Liver (tissue), 9 donors: Measurements from ENCODE around the gene ZDHHC11B. TPM values are rescaled to one million over a fixed set of nuclear protein-coding genes. Genes with fewer than 3 reads are reported as not detected.
"Not testable (repeated sequence)": the region's sequence is repeated elsewhere in the genome, so short reads cannot be mapped to it uniquely, and the experiment has no call there.

ENCODE experiments used
- DNase-seq: peaks from one replicate; pipeline ENCODE4 v3.0.0-alpha.2; 2017; ENCODE audit warnings: low spot score
- H3K27ac ChIP-seq, 2 donors: one replicate each; pipeline ENCODE4 v1.7.0; 2013; ENCODE audit warnings: inconsistent platforms in 2 of 2, low read length in 2 of 2, control low read depth in 1 of 2, low read depth in 1 of 2, mild to moderate bottlenecking in 1 of 2
- H3K27me3 ChIP-seq, 4 donors: one replicate each; pipeline versions ENCODE4 v1.6.1 to v1.7.0; 2013; ENCODE audit warnings: low read length in 3 of 4, inconsistent platforms in 1 of 4, mild to moderate bottlenecking in 1 of 4, moderate library complexity in 1 of 4; ENCODE audit not compliant: control insufficient read depth in 4 of 4, insufficient read depth in 4 of 4
- H3K36me3 ChIP-seq, 4 donors: one replicate each; pipeline versions ENCODE4 v1.6.1 to v1.7.0; 2013; ENCODE audit warnings: low read length in 3 of 4, mild to moderate bottlenecking in 3 of 4, low read depth in 1 of 4, moderate library complexity in 1 of 4; ENCODE audit not compliant: control insufficient read depth in 4 of 4, insufficient read depth in 3 of 4
- H3K4me1 ChIP-seq, 4 donors: one replicate each; pipeline versions ENCODE4 v1.6.1 to v1.7.0; 2013; ENCODE audit warnings: low read length in 3 of 4, mild to moderate bottlenecking in 3 of 4, moderate library complexity in 1 of 4; ENCODE audit not compliant: control insufficient read depth in 4 of 4, insufficient read depth in 4 of 4
- H3K4me3 ChIP-seq, 3 donors: one replicate each; pipeline versions ENCODE4 v1.6.1 to v1.7.0; 2013; ENCODE audit warnings: low read length in 3 of 3, control low read depth in 1 of 3, low read depth in 1 of 3, mild to moderate bottlenecking in 1 of 3
- H3K9ac ChIP-seq, 2 donors: one replicate each; pipeline ENCODE4 v1.7.0; 2013; ENCODE audit warnings: low read length in 2 of 2, mild to moderate bottlenecking in 2 of 2, moderate library complexity in 2 of 2, control low read depth in 1 of 2, low read depth in 1 of 2
- H3K9me3 ChIP-seq, 4 donors: one replicate each; pipeline versions ENCODE4 v1.6.1 to v1.7.0; 2013; ENCODE audit warnings: low read length in 3 of 4; ENCODE audit not compliant: control insufficient read depth in 4 of 4
- FOXA2 ChIP-seq: IDR thresholded peaks from 2 replicates; pipeline ENCODE4 v1.6.1; 2016; ENCODE audit warnings: antibody characterized with exemption
- WGBS: extraction: QIAGEN DNeasy Blood & Tissue Kit; methylation state at CpG from one replicate; pipeline ENCODE4 v1.1.7; 2013; 5-methylcytosine and 5-hydroxymethylcytosine counted together
- polyA plus RNA-seq, 2 donors: library from polyadenylated mRNA; stranded (reverse) in 1 of 2; unstranded in 1 of 2; fragments of 200-250 nt in 1 of 2; fragments of >200 nt in 1 of 2; fragmentation: Nextera tagmentation in 1 of 2; extraction: Ambion mirVana in 1 of 2; gene quantifications; one replicate each; pipeline versions ENCODE4 v1.2.1 to v1.2.3, GENCODE V29; 2013 to 2015
- total RNA-seq, 2 donors: library from RNA; depleted of rRNA; stranded (reverse); fragments of >200 nt; gene quantifications; one replicate each; pipeline ENCODE4 v1.2.3, GENCODE V29; 2014
- donor health status: healthy.
- donor health status: healthy.
- donor health status: healthy.
- donor health status: healthy.
- donor health status: healthy.

The ZDHHC11B gene
- total and polyA plus RNA-seq, 4 donors = 0.37 to 2.1 (median 0.62) TPM

GRCh38 chr5:746258-746761 lies 38.2 kb downstream of the ZDHHC11B start:
- H3K4me1 ChIP-seq = no peaks in the 10 kb centered on the region

GRCh38 chr5:745272-746142 lies 39.0 kb downstream of the ZDHHC11B start:
- not testable (repeated sequence) for H3K4me3 ChIP-seq, H3K9ac ChIP-seq, H3K36me3 ChIP-seq, H3K4me1 ChIP-seq, H3K27ac ChIP-seq, H3K9me3 ChIP-seq, H3K27me3 ChIP-seq
- 95% methylated on average over 22 of the region's 23 CpGs for WGBS
- DNase-seq = peak; percentile 30

More at GRCh38 chr5:746258-746761, 38.2 kb downstream of the ZDHHC11B start:
- H3K27ac ChIP-seq = no peak overlapping the region
- H3K4me3 ChIP-seq = no peak overlapping the region
- H3K36me3 ChIP-seq = peaks cover 0 to 4% (median 0%) of the 10 kb centered on the region in 4 donors
- no peaks in the 10 kb centered on the region for H3K9me3 ChIP-seq
- H3K27me3 ChIP-seq = no peaks in the 10 kb centered on the region
- peak; percentile 27 for DNase-seq
- no peak for TF ChIP-seq FOXA2
- WGBS = 86% methylated on average over 11 of the region's 11 CpGs
- H3K9ac ChIP-seq = no peak overlapping the region

GRCh38 chr5:743696-744404 lies 40.7 kb downstream of the ZDHHC11B start:
- peak; percentile 13 for DNase-seq
- H3K36me3 ChIP-seq, H3K27ac ChIP-seq, H3K9ac ChIP-seq, H3K27me3 ChIP-seq, H3K4me1 ChIP-seq, H3K9me3 ChIP-seq, H3K4me3 ChIP-seq: not testable (repeated sequence)
- WGBS = 77% methylated on average over 11 of the region's 11 CpGs

- not testable (repeated sequence) for H3K4me1 ChIP-seq, H3K4me3 ChIP-seq, H3K9me3 ChIP-seq, DNase-seq, H3K36me3 ChIP-seq, H3K27me3 ChIP-seq, H3K9ac ChIP-seq, H3K27ac ChIP-seq
- 93% methylated on average over 6 of the region's 6 CpGs for WGBS
These were observed 42.3 kb downstream of the ZDHHC11B start for GRCh38 chr5:742276-742675.

GRCh38 chr5:734145-734544 lies 50.4 kb downstream of the ZDHHC11B start:
- H3K27me3 ChIP-seq = not testable (repeated sequence)
- WGBS = 0% methylated on average over 1 of the region's 1 CpG

DNA sequence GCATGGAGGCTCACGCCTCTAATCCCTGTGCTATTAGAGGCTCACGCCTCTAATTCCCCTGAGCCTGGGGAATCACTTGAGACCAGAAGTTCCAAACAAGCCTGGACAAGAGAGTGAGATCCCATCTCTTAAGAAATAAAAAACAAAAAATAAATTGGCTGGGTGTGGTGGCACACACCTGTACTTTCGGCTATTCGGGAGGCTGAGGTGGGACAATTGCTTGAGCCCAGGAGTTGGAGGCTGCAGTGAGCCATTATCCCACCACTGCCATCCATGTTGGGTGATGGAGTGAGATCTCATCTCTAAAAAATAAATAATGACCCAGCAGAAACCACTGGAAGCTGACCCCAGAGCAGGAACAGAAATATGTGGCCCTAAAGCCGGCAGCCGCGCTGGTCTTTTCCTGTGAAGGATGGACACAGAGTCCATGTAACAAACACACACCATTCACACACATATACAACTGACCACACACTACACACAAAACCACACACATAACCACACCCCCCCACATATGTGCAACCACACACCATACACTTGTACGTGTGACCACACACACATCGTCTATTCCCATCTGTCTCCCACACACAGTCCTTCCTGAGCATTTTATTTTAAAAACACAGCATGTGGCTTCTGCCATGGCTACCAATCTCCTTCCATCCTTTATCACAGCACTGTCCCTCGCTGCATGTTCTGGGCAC lies 51.6 kb downstream of the ZDHHC11B start:
- H3K4me1 ChIP-seq, H3K9me3 ChIP-seq, H3K27me3 ChIP-seq, DNase-seq, H3K9ac ChIP-seq, H3K36me3 ChIP-seq, H3K27ac ChIP-seq, H3K4me3 ChIP-seq: not testable (repeated sequence)
- WGBS = 93% methylated on average over 7 of the region's 10 CpGs

More at GRCh38 chr5:734145-734544, 50.4 kb downstream of the ZDHHC11B start:
- not testable (repeated sequence) for H3K9me3 ChIP-seq, H3K4me3 ChIP-seq, H3K27ac ChIP-seq, H3K9ac ChIP-seq, H3K36me3 ChIP-seq, DNase-seq, H3K4me1 ChIP-seq

DNA sequence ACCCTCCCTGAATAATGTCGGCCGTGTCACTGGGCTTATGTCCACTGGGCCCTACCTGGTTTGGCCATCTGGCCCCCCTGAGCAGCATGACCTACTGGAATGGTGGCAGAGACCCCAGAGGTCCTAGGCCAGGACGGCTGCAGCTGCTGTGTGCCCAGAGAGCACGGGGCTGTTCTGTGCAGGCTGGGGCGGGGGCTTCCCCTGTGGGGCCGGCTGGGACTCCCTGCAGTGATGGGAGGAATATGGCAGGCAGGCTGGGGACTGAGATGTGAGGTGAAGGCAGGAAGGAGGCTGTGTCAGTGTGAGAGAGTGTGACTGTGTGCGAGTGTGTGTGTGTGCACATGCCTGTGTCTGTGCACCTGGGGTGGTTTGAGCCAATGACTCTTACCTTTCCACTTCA lies 55.3 kb downstream of the ZDHHC11B start:
- not testable (repeated sequence) for H3K27ac ChIP-seq, H3K9me3 ChIP-seq, DNase-seq, H3K36me3 ChIP-seq, H3K27me3 ChIP-seq, H3K4me3 ChIP-seq, H3K4me1 ChIP-seq, H3K9ac ChIP-seq
- 89% methylated on average over 5 of the region's 7 CpGs for WGBS
